ENCODE data around the gene PPP4R3C.
"Not testable (repeated sequence)": the region's sequence is repeated elsewhere in the genome, so short reads cannot be mapped to it uniquely, and the experiment has no call there.

Gene PPP4R3C

GRCh38 chrX:27463187-27463586, at the start of gene PPP4R3C:
PPP4R3C (minus strand) TSS chrX:27463341; CDS start chrX:27463296, 45 bp downstream.
- H3K27me3 ChIP-seq (ENCODE audit: control insufficient read depth, insufficient read depth, low read length): no peaks in the 10 kb centered on the region; the same call in 1 of the 2 replicates
- H3K4me3 ChIP-seq (ENCODE audit: low read depth, low read length): no peak within 1 kb of the TSS
- H3K27ac ChIP-seq (ENCODE audit: low read depth, low read length): no peak within 1 kb of the TSS
- H3K9me3 ChIP-seq (ENCODE audit: control insufficient read depth, insufficient read depth, low read depth, low read length): peaks cover 11% of the 10 kb centered on the region
- H3K9ac ChIP-seq (ENCODE audit: low read length): no peak within 1 kb of the TSS
- H3K36me3 ChIP-seq (ENCODE audit: control insufficient read depth, insufficient read depth, low read length): no peaks in the 10 kb centered on the region
- no peaks in the 10 kb centered on the region for H3K4me1 ChIP-seq (ENCODE audit: control insufficient read depth, insufficient read depth, low read length)

GRCh38 chrX:27491397-27491796, 28.3 kb upstream of the PPP4R3C start:
- Histone ChIP-seq H3K4me1 (ENCODE audit: control insufficient read depth, insufficient read depth, low read length) (no peaks in the 10 kb centered on the region), H3K9me3 (ENCODE audit: control insufficient read depth, insufficient read depth, low read depth, low read length) (no peaks in the 10 kb centered on the region), H3K4me3 (ENCODE audit: low read depth, low read length) (no peak overlapping the region), H3K27me3 (ENCODE audit: control insufficient read depth, insufficient read depth, low read length) (no peaks in the 10 kb centered on the region), H3K9ac (ENCODE audit: low read length) (no peak overlapping the region), H3K36me3 (ENCODE audit: control insufficient read depth, insufficient read depth, low read length) (no peaks in the 10 kb centered on the region), H3K27ac (ENCODE audit: low read depth, low read length) (no peak overlapping the region)

- Histone ChIP-seq H3K4me3 (ENCODE audit: low read depth, low read length) (no peak overlapping the region), H3K36me3 (ENCODE audit: control insufficient read depth, insufficient read depth, low read length) (no peaks in the 10 kb centered on the region), H3K4me1 (ENCODE audit: control insufficient read depth, insufficient read depth, low read length) (no peaks in the 10 kb centered on the region)
Observed at GRCh38 chrX:27466051-27466450, 2.9 kb upstream of the PPP4R3C start.

DNA sequence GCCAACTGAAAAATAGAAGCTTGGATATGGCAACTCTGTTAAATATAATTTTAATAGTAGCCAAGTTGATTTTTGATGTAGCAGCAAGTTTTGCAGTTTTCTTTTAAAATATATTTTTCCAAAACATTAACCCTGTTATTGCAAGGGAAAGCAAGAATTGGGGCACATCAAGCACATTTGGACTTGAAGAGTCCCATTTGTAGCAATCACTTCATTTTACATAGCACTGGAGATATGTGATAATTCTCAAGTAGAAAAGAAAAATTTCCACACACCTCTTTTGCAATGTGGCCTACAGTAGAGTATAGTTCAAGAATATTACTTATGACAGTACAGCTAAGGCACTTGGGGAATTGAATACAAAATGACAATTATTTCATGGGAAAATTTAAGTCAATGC, 1.9 kb upstream of the PPP4R3C start:
- Histone ChIP-seq H3K27ac (ENCODE audit: low read depth, low read length) (no peak overlapping the region), H3K9ac (ENCODE audit: low read length) (no peak overlapping the region), H3K36me3 (ENCODE audit: control insufficient read depth, insufficient read depth, low read length) (no peaks in the 10 kb centered on the region), H3K4me1 (ENCODE audit: control insufficient read depth, insufficient read depth, low read length) (no peaks in the 10 kb centered on the region), H3K27me3 (ENCODE audit: control insufficient read depth, insufficient read depth, low read length) (no peaks in the 10 kb centered on the region; the same call in 1 of the 2 replicates), H3K4me3 (ENCODE audit: low read depth, low read length) (no peak overlapping the region), H3K9me3 (ENCODE audit: control insufficient read depth, insufficient read depth, low read depth, low read length) (peaks cover 5% of the 10 kb centered on the region)

More at GRCh38 chrX:27466051-27466450, 2.9 kb upstream of the PPP4R3C start:
- Histone ChIP-seq H3K27me3 (ENCODE audit: control insufficient read depth, insufficient read depth, low read length) (no peaks in the 10 kb centered on the region; the same call in 1 of the 2 replicates), H3K9me3 (ENCODE audit: control insufficient read depth, insufficient read depth, low read depth, low read length) (peaks cover 3% of the 10 kb centered on the region; the same call in 1 of the 2 replicates), H3K9ac (ENCODE audit: low read length) (no peak overlapping the region), H3K27ac (ENCODE audit: low read depth, low read length) (no peak overlapping the region)

GRCh38 chrX:27459129-27459528, 4.0 kb downstream of the PPP4R3C start:
- H3K36me3 ChIP-seq (ENCODE audit: control insufficient read depth, insufficient read depth, low read length); H3K27ac ChIP-seq (ENCODE audit: low read depth, low read length); H3K9ac ChIP-seq (ENCODE audit: low read length); H3K27me3 ChIP-seq (ENCODE audit: control insufficient read depth, insufficient read depth, low read length); H3K4me1 ChIP-seq (ENCODE audit: control insufficient read depth, insufficient read depth, low read length); H3K4me3 ChIP-seq (ENCODE audit: low read depth, low read length): not testable (repeated sequence)
- H3K9me3 ChIP-seq (ENCODE audit: control insufficient read depth, insufficient read depth, low read depth, low read length): peaks cover 11% of the 10 kb centered on the region

DNA sequence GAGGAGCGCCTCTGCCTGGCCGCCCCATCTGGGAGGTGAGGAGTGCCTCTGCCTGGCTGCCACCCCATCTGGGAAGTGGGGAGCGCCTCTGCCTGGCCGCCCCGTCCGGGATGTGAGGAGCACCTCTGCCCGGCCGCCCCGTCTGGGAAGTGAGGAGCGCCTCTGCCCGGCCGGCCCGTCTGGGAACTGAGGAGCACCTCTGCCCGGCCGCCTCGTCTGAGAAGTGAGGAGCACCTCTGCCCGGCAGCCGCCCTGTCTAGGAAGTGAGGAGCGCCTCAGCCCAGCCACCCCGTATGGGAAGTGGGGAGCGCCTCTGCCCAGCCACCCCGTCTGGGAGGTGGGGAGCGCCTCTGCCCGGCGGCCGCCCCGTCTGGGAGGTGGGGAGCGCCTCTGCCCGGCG, 4.6 kb downstream of the PPP4R3C start:
- not testable (repeated sequence) for H3K36me3 ChIP-seq (ENCODE audit: control insufficient read depth, insufficient read depth, low read length); H3K27ac ChIP-seq (ENCODE audit: low read depth, low read length); H3K27me3 ChIP-seq (ENCODE audit: control insufficient read depth, insufficient read depth, low read length); H3K4me3 ChIP-seq (ENCODE audit: low read depth, low read length); H3K4me1 ChIP-seq (ENCODE audit: control insufficient read depth, insufficient read depth, low read length); H3K9ac ChIP-seq (ENCODE audit: low read length)
- peaks cover 11% of the 10 kb centered on the region for H3K9me3 ChIP-seq (ENCODE audit: control insufficient read depth, insufficient read depth, low read depth, low read length)

- Histone ChIP-seq H3K4me3 (ENCODE audit: low read depth, low read length) (no peak overlapping the region), H3K27me3 (ENCODE audit: control insufficient read depth, insufficient read depth, low read length) (no peaks in the 10 kb centered on the region), H3K36me3 (ENCODE audit: control insufficient read depth, insufficient read depth, low read length) (no peaks in the 10 kb centered on the region), H3K27ac (ENCODE audit: low read depth, low read length) (no peak overlapping the region), H3K4me1 (ENCODE audit: control insufficient read depth, insufficient read depth, low read length) (no peaks in the 10 kb centered on the region), H3K9me3 (ENCODE audit: control insufficient read depth, insufficient read depth, low read depth, low read length) (no peaks in the 10 kb centered on the region), H3K9ac (ENCODE audit: low read length) (no peak overlapping the region)
Observed at GRCh38 chrX:27451324-27451723, 11.8 kb downstream of the PPP4R3C start.

- H3K27me3 ChIP-seq (ENCODE audit: control insufficient read depth, insufficient read depth, low read length): no peaks in the 10 kb centered on the region
- H3K36me3 ChIP-seq (ENCODE audit: control insufficient read depth, insufficient read depth, low read length): no peaks in the 10 kb centered on the region
- H3K27ac ChIP-seq (ENCODE audit: low read depth, low read length): no peak overlapping the region
- no peak overlapping the region for H3K9ac ChIP-seq (ENCODE audit: low read length)
- H3K9me3 ChIP-seq (ENCODE audit: control insufficient read depth, insufficient read depth, low read depth, low read length): no peaks in the 10 kb centered on the region
- H3K4me1 ChIP-seq (ENCODE audit: control insufficient read depth, insufficient read depth, low read length): no peaks in the 10 kb centered on the region
- H3K4me3 ChIP-seq (ENCODE audit: low read depth, low read length): no peak overlapping the region
Observed at GRCh38 chrX:27446423-27446822, 16.7 kb downstream of the PPP4R3C start.

- Histone ChIP-seq H3K4me3 (ENCODE audit: low read depth, low read length) (no peak overlapping the region), H3K27ac (ENCODE audit: low read depth, low read length) (no peak overlapping the region), H3K27me3 (ENCODE audit: control insufficient read depth, insufficient read depth, low read length) (no peaks in the 10 kb centered on the region), H3K4me1 (ENCODE audit: control insufficient read depth, insufficient read depth, low read length) (no peaks in the 10 kb centered on the region), H3K9me3 (ENCODE audit: control insufficient read depth, insufficient read depth, low read depth, low read length) (no peaks in the 10 kb centered on the region), H3K36me3 (ENCODE audit: control insufficient read depth, insufficient read depth, low read length) (no peaks in the 10 kb centered on the region), H3K9ac (ENCODE audit: low read length) (no peak overlapping the region)
Observed at GRCh38 chrX:27445438-27445837, 17.7 kb downstream of the PPP4R3C start.

- H3K27me3 ChIP-seq (ENCODE audit: control insufficient read depth, insufficient read depth, low read length): no peaks in the 10 kb centered on the region
- no peak overlapping the region for H3K9ac ChIP-seq (ENCODE audit: low read length)
- no peak overlapping the region for H3K4me3 ChIP-seq (ENCODE audit: low read depth, low read length)
- H3K4me1 ChIP-seq (ENCODE audit: control insufficient read depth, insufficient read depth, low read length): no peaks in the 10 kb centered on the region
- no peaks in the 10 kb centered on the region for H3K9me3 ChIP-seq (ENCODE audit: control insufficient read depth, insufficient read depth, low read depth, low read length)
- no peak overlapping the region for H3K27ac ChIP-seq (ENCODE audit: low read depth, low read length)
- H3K36me3 ChIP-seq (ENCODE audit: control insufficient read depth, insufficient read depth, low read length): no peaks in the 10 kb centered on the region
Observed at GRCh38 chrX:27444093-27444908, 18.8 kb downstream of the PPP4R3C start.

GRCh38 chrX:27442392-27442791, 20.7 kb downstream of the PPP4R3C start:
- not testable (repeated sequence) for H3K27me3 ChIP-seq (ENCODE audit: control insufficient read depth, insufficient read depth, low read length); H3K36me3 ChIP-seq (ENCODE audit: control insufficient read depth, insufficient read depth, low read length); H3K4me1 ChIP-seq (ENCODE audit: control insufficient read depth, insufficient read depth, low read length); H3K27ac ChIP-seq (ENCODE audit: low read depth, low read length); H3K9me3 ChIP-seq (ENCODE audit: control insufficient read depth, insufficient read depth, low read depth, low read length); H3K4me3 ChIP-seq (ENCODE audit: low read depth, low read length); H3K9ac ChIP-seq (ENCODE audit: low read length)
